IPS-18c (cell line): Measurements from ENCODE around the gene HNF1A.

Experiments
- H3K4me3 ChIP-seq: 2 replicates; pipeline ENCODE4 v1.7.0; 2013; ENCODE audit warnings: low read depth, mild to moderate bottlenecking, low read length, moderate library complexity; ENCODE audit not compliant: insufficient read depth
- H3K9me3 ChIP-seq: one replicate; pipeline ENCODE4 v1.6.1; 2013; ENCODE audit warnings: mild to moderate bottlenecking, low read length, moderate library complexity; ENCODE audit not compliant: control insufficient read depth, insufficient read depth

HNF1A gene

GRCh38 chr12:120979862-120980696 is 1.7 kb downstream of the HNF1A start:
- no peak overlapping the region for H3K4me3 ChIP-seq
- H3K9me3 ChIP-seq = no peaks in the 10 kb centered on the region

- Histone ChIP-seq H3K9me3 (no peaks in the 10 kb centered on the region), H3K4me3 (no peak overlapping the region)
Observed at GRCh38 chr12:120980800-120981368, 2.5 kb downstream of the HNF1A start.

DNA sequence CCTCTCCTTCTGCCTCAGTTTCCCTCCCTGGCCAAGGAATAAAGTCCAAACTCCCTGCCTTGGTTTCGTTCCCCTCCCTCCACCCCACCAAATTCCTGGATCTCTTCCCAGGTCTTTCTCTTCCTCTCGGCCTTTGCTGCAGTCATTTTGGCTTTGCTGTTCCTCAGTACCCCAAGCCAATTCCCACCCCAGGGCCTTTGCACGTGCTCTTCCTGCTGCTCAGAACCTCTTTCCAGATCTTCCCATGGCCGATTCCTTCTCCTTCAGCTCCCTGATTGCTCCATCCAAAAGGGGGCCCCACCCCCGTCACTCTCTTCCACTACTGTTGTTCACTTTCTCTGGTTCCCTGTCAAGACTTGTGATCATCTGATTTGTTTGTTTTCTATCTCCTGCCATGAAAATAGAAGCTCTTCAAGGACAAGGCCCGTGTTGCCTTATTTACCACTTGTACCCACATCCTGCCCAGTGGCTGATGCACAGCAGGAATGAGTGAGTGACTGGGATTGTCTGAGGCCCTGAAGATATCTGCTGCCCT is 3.1 kb downstream of the HNF1A start:
- Histone ChIP-seq H3K4me3 (no peak overlapping the region), H3K9me3 (no peaks in the 10 kb centered on the region)

DNA sequence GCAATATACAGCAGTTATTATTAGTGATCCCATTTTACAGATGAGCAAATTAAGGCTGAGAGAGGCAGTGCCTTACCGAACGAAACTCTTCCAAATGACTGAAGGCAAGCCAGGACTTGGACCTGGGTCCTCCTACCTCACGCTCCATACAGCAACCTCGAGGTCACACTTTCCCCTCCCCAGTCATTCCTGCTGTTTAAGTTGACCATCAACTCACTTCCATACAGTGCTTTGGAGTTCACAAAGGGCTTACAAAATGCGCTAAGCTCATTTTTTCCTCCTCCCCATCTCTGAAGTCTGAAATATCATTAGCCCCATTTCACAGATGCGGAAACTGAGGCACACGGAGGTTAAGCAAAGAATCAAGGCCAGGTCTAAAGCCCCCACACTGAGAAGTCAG is 4.3 kb downstream of the HNF1A start:
- no peaks in the 10 kb centered on the region for H3K9me3 ChIP-seq
- no peak overlapping the region for H3K4me3 ChIP-seq

GRCh38 chr12:120983759-120984158 is 5.4 kb downstream of the HNF1A start:
- Histone ChIP-seq H3K9me3 (no peaks in the 10 kb centered on the region), H3K4me3 (no peak overlapping the region)

- no peaks in the 10 kb centered on the region for H3K9me3 ChIP-seq
- H3K4me3 ChIP-seq = no peak overlapping the region
Observed at GRCh38 chr12:120984351-120984898, 6.1 kb downstream of the HNF1A start.

DNA sequence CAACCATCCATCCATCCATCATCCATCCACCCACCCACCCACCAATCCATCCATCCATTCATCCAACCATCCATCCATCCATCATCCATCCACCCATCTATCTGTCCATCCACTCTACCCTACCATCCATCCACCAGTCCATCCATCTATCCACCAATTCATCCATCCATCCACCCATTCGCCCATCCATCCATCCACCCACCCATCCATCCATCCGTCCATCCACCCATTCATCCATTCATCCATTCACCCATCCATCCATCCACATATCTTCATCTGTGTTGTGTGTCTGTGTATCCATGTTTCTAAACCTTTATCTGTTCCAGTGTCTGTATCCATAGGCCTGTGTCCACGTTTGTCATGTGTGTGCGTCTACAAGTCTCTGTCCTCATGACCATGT is 9.9 kb downstream of the HNF1A start:
- no peaks in the 10 kb centered on the region for H3K9me3 ChIP-seq
- H3K4me3 ChIP-seq = no peak overlapping the region

- Histone ChIP-seq H3K4me3 (no peak overlapping the region), H3K9me3 (no peaks in the 10 kb centered on the region)
Observed at GRCh38 chr12:120988658-120989057, 10.3 kb downstream of the HNF1A start.

DNA sequence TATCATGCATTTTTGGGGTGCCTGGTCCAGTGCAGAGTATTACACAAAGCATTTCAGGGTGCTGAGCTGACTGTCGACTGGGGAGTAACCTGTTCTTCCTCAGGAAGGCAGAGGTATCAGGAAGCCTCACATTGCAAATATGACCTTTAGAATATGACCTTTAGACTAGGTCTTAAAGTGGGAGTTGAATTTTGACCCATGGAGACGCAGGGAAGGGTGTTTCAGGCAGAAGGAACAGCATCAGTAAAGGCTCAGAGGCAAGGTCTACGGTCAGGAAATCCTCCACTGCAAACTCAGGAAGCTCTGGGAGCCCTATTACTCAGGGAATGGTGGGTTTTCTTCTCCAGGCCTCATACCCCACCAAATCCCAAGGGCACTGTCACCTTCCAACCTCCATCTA is 11.3 kb downstream of the HNF1A start:
- Histone ChIP-seq H3K9me3 (no peaks in the 10 kb centered on the region), H3K4me3 (no peak overlapping the region)

- H3K4me3 ChIP-seq = no peak overlapping the region
- H3K9me3 ChIP-seq = no peaks in the 10 kb centered on the region
Observed at GRCh38 chr12:120990487-120991055, 12.2 kb downstream of the HNF1A start.

DNA sequence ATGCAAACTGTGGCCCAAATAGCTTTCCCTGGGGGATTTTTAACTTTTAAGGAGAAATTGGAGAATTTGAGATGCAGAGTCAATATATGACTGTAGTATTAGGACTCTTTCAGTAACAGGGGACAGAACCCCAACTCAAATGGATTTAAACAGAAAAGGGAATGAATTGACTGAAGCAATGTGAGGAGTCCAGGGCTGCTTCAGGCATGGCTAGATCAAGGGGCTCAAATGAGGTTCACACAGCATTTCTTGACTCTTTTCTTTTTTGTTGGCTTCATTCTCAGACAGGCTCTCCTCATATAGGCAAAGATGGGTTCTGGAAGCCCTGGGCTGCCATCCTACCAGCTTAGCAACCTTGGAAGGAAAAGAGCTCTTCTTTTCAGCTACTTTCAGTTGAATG is 13.6 kb downstream of the HNF1A start:
- Histone ChIP-seq H3K4me3 (no peak overlapping the region), H3K9me3 (no peaks in the 10 kb centered on the region)

- Histone ChIP-seq H3K4me3 (no peak overlapping the region), H3K9me3 (no peaks in the 10 kb centered on the region)
Observed at GRCh38 chr12:120992989-120993388, 14.6 kb downstream of the HNF1A start.

DNA sequence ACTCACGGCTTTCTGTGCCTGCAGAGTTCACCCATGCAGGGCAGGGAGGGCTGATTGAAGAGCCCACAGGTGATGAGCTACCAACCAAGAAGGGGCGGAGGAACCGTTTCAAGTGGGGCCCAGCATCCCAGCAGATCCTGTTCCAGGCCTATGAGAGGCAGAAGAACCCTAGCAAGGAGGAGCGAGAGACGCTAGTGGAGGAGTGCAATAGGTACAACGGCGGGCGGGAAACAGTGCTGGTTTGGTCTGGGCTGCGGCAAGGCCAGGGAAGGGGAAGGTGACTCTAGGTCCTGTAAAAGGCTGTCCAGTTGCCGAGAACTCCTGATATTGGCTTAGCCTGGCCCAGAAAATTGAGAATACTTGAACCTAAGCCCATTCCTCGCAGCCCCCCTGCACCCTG is 15.2 kb downstream of the HNF1A start:
- Histone ChIP-seq H3K4me3 (no peak overlapping the region), H3K9me3 (no peaks in the 10 kb centered on the region)

DNA sequence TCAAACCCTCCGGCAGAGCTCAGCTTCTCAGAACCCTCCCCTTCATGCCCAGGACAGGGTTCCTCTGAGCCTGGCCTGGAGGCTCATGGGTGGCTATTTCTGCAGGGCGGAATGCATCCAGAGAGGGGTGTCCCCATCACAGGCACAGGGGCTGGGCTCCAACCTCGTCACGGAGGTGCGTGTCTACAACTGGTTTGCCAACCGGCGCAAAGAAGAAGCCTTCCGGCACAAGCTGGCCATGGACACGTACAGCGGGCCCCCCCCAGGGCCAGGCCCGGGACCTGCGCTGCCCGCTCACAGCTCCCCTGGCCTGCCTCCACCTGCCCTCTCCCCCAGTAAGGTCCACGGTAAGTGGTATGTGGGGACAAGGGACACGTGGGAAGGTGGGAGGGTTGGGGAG is 15.7 kb downstream of the HNF1A start:
- no peaks in the 10 kb centered on the region for H3K9me3 ChIP-seq
- H3K4me3 ChIP-seq = no peak overlapping the region

DNA sequence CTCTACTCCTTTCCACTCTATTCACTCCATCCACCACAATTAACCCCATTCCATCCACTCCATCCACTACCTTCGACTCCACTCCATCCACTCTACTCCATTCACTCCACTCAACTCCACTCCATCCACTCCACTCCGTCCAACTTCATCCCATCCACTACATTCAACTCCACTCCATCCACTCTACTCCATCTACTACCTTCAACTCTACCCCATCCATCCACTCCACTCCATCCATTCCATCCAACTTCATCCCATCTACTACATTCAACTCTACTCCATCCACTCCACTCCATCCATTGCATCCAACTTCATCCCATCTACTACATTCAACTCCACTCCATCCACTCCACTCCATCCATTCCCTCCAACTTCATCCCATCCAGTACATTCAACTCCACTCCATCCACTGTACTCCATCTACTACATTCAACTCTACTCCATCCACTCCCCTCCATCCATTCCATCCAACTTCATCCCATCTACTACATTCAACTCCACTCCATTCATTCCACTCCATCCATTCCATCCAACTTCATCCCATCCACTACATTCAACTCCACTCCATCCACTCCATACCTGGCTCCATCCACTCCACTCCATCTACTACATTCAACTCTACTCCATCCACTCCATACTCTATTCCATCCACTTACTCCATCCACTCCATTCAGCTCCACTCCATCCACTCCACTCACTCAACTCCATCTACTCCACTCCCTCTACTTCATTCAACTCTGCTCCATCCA is 16.4 kb downstream of the HNF1A start:
- Histone ChIP-seq H3K4me3 (no peak overlapping the region), H3K9me3 (no peaks in the 10 kb centered on the region)

- Histone ChIP-seq H3K4me3 (no peak overlapping the region), H3K9me3 (no peaks in the 10 kb centered on the region)
Observed at GRCh38 chr12:120996133-120996746, 17.9 kb downstream of the HNF1A start.

DNA sequence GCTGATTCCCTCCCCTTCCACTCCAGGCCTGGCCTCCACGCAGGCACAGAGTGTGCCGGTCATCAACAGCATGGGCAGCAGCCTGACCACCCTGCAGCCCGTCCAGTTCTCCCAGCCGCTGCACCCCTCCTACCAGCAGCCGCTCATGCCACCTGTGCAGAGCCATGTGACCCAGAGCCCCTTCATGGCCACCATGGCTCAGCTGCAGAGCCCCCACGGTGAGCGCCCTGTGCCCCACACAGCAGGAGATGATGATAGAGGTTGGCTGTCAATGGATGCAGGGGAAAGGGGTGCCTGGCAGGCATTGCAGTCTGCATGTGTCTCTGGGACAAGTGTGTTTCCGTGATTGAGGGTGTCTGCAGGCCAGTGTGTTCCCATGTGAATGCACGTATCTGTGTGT is 19.1 kb downstream of the HNF1A start:
- peaks cover 2% of the 10 kb centered on the region for H3K9me3 ChIP-seq
- H3K4me3 ChIP-seq = no peak overlapping the region
